IPS DF 4.7 (cell line): ENCODE data around the gene OAF.

ENCODE experiments used
- DNase-seq: peaks from one replicate; pipeline ENCODE4 v3.0.0-alpha.2; 2013; ENCODE audit warnings: low spot score; ENCODE audit errors: extremely low read depth

Gene OAF

GRCh38 chr11:120201653-120202052 is 9.2 kb upstream of the OAF start:
- DNase-seq: no peak

GRCh38 chr11:120203626-120204025 is 7.2 kb upstream of the OAF start:
- no peak for DNase-seq

- DNase-seq: no peak
These were observed 5.2 kb upstream of the OAF start for GRCh38 chr11:120205596-120206161.

- no peak for DNase-seq
These were observed 3.3 kb upstream of the OAF start for GRCh38 chr11:120207512-120207911.

GRCh38 chr11:120208001-120208441 is 2.8 kb upstream of the OAF start:
- no peak for DNase-seq

- DNase-seq: no peak
These were observed 2.1 kb upstream of the OAF start for GRCh38 chr11:120208777-120209176.

GRCh38 chr11:120209746-120210625 is 846 bp upstream of the OAF start:
- no peak for DNase-seq

GRCh38 chr11:120211522-120212258 is 858 bp downstream of the OAF start:
- no peak for DNase-seq

GRCh38 chr11:120212259-120212878 is 1.5 kb downstream of the OAF start:
- no peak for DNase-seq

- DNase-seq: no peak
These were observed 2.1 kb downstream of the OAF start for GRCh38 chr11:120212926-120213325.

GRCh38 chr11:120214581-120214980 is 3.7 kb downstream of the OAF start:
- DNase-seq: no peak

GRCh38 chr11:120215634-120216033 is 4.8 kb downstream of the OAF start:
- no peak for DNase-seq

GRCh38 chr11:120216426-120217102 is 5.7 kb downstream of the OAF start:
- DNase-seq: no peak

GRCh38 chr11:120217526-120217925 is 6.7 kb downstream of the OAF start:
- no peak for DNase-seq

- no peak for DNase-seq
These were observed 7.3 kb downstream of the OAF start for GRCh38 chr11:120217941-120218694.

- no peak for DNase-seq
These were observed 7.8 kb downstream of the OAF start for GRCh38 chr11:120218695-120219033.

GRCh38 chr11:120219232-120219937 is 8.6 kb downstream of the OAF start:
- DNase-seq: no peak

GRCh38 chr11:120219938-120220746 is 9.3 kb downstream of the OAF start:
- no peak for DNase-seq

GRCh38 chr11:120220747-120221037 is 9.9 kb downstream of the OAF start:
- DNase-seq: no peak
